ENCODE measurements around the gene BCOR. TPM values are rescaled to one million over a fixed set of nuclear protein-coding genes. Genes with fewer than 3 reads are reported as not detected.

The BCOR gene
- total and polyA plus RNA-seq, 2 of the 8 experiments (the other 6 are each of a cell fraction or from before 2014, with no cell fraction given): 25.0 to 50.8 TPM

GRCh38 chrX:40081679-40082068, 16.1 kb downstream of the BCOR start (continued):
- TF ChIP-seq RAD21 (IDR thresholded peaks at IDR 0.05 in 1 of 2, conservative IDR thresholded peaks at IDR 0.05 in 1 of 2; ENCODE audit: low read depth in 2 of 2, low read length in 2 of 2) (no peak), ATF3 (IDR thresholded peaks at IDR 0.05; ENCODE audit: insufficient read depth, low read depth, low read length) (no peak), GABPA (IDR thresholded peaks at IDR 0.05; ENCODE audit: borderline replicate concordance, insufficient read depth, low read length) (no peak), BACH1 (IDR thresholded peaks at IDR 0.05; ENCODE audit: low read length) (no peak)

All from H1 (cell line).